Amniotic epithelial cell (primary cell): Measurements from ENCODE around the gene CDC42EP4.
A peak's percentile ranks its signal among the peaks of the same experiment; 100 is the strongest.

Source experiments
- DNase-seq: peaks from one replicate; pipeline ENCODE4 v3.0.0-alpha.2; 2010; ENCODE audit warnings: low read depth

Gene CDC42EP4

GRCh38 chr17:73300392-73300791 is 11.4 kb downstream of the CDC42EP4 start:
- no peak for DNase-seq

GRCh38 chr17:73297934-73298861 is 13.6 kb downstream of the CDC42EP4 start:
- DNase-seq = peak; percentile 58

- peak; percentile 86 for DNase-seq
Observed at GRCh38 chr17:73293480-73293911, 18.3 kb downstream of the CDC42EP4 start.

- DNase-seq = no peak
Observed at GRCh38 chr17:73293031-73293430, 18.8 kb downstream of the CDC42EP4 start.

GRCh38 chr17:73292031-73292531 is 19.7 kb downstream of the CDC42EP4 start:
- no peak for DNase-seq

- DNase-seq = peak; percentile 73
Observed at GRCh38 chr17:73291260-73291801, 20.5 kb downstream of the CDC42EP4 start.

GRCh38 chr17:73290399-73291259 is 21.2 kb downstream of the CDC42EP4 start:
- DNase-seq = no peak

GRCh38 chr17:73289549-73290254 is 22.1 kb downstream of the CDC42EP4 start:
- DNase-seq = no peak

GRCh38 chr17:73288534-73289302 is 23.1 kb downstream of the CDC42EP4 start:
- DNase-seq = peak; percentile 81

GRCh38 chr17:73286863-73287296 is 24.9 kb downstream of the CDC42EP4 start:
- no peak for DNase-seq

- no peak for DNase-seq
Observed at GRCh38 chr17:73285916-73286862, 25.6 kb downstream of the CDC42EP4 start.

- no peak for DNase-seq
Observed at GRCh38 chr17:73285603-73285908, 26.2 kb downstream of the CDC42EP4 start.

- no peak for DNase-seq
Observed at GRCh38 chr17:73284906-73285602, 26.7 kb downstream of the CDC42EP4 start.

GRCh38 chr17:73284354-73284753 is 27.4 kb downstream of the CDC42EP4 start:
- no peak for DNase-seq

- DNase-seq = no peak
Observed at GRCh38 chr17:73283841-73284282, 27.9 kb downstream of the CDC42EP4 start.

- DNase-seq = no peak
Observed at GRCh38 chr17:73283250-73283649, 28.6 kb downstream of the CDC42EP4 start.

GRCh38 chr17:73282629-73283028 is 29.2 kb downstream of the CDC42EP4 start:
- no peak for DNase-seq

- no peak for DNase-seq
Observed at GRCh38 chr17:73281928-73282327, 29.9 kb downstream of the CDC42EP4 start.

GRCh38 chr17:73280191-73280590 is 31.6 kb downstream of the CDC42EP4 start:
- no peak for DNase-seq
